SK-N-SH treated with all-trans-retinoic acid at 6 μM for 48 hours (cell line): ENCODE results near the gene THRB.

Experiments used
- ATAC-seq: fragments of 200-7000 bp; cut with Tn5 transposase; 3 replicates; pipeline ENCODE4 v1.9.1; 2020; ENCODE audit warnings: mild to moderate bottlenecking, moderate library complexity
- ARNTL ChIP-seq: fragments of 450-650 bp; formaldehyde crosslinking; IDR thresholded peaks from 2 replicates; pipeline ENCODE4 v1.5.0; 2020; ENCODE audit warnings: low read depth, mild to moderate bottlenecking, moderate library complexity, borderline replicate concordance
- CREB5 ChIP-seq: fragments of 250-450 bp; sonication (Bioruptor Pico); IDR thresholded peaks from 2 replicates; pipeline ENCODE4 v1.5.1; 2020; ENCODE audit warnings: low read depth, mild to moderate bottlenecking, moderate library complexity
- CSDC2 ChIP-seq: fragments of 250-450 bp; sonication (Bioruptor Pico); IDR thresholded peaks from 2 replicates; pipeline ENCODE4 v1.5.0; 2020; ENCODE audit warnings: mild to moderate bottlenecking, moderate library complexity
- CSRNP3 ChIP-seq: fragments of 250-450 bp; sonication (Bioruptor Pico); IDR thresholded peaks from 2 replicates; pipeline ENCODE4 v1.5.1; 2021; ENCODE audit warnings: mild to moderate bottlenecking, moderate library complexity
- ESRRG ChIP-seq: fragments of 250-450 bp; sonication (Bioruptor Pico); IDR thresholded peaks from 2 replicates; pipeline ENCODE4 v1.6.1; 2021; ENCODE audit warnings: mild to moderate bottlenecking
- GLIS3 ChIP-seq: fragments of 250-450 bp; sonication (Bioruptor Pico); IDR thresholded peaks from 2 replicates; pipeline ENCODE4 v1.5.0; 2020; ENCODE audit warnings: mild to moderate bottlenecking, moderate library complexity
- PPARA ChIP-seq: fragments of 250-450 bp; sonication (Bioruptor Pico); IDR thresholded peaks from 2 replicates; pipeline ENCODE4 v1.5.0; 2020; ENCODE audit warnings: mild to moderate bottlenecking, borderline replicate concordance
- RARB ChIP-seq: fragments of 250-450 bp; sonication (Bioruptor Pico); IDR thresholded peaks from 2 replicates; pipeline ENCODE4 v1.8.0; 2021; ENCODE audit warnings: mild to moderate bottlenecking, moderate library complexity
- SNAI2 ChIP-seq: fragments of 250-450 bp; sonication (Bioruptor Pico); IDR thresholded peaks from 2 replicates; pipeline ENCODE4 v1.5.0; 2020; ENCODE audit warnings: mild to moderate bottlenecking, moderate library complexity
- TCF4 ChIP-seq: fragments of 250-450 bp; sonication (Bioruptor Pico); IDR thresholded peaks from 2 replicates; pipeline ENCODE4 v1.8.0; 2021; ENCODE audit warnings: mild to moderate bottlenecking, moderate library complexity, borderline replicate concordance
- ZC3H10 ChIP-seq: fragments of 250-450 bp; sonication (Bioruptor Pico); IDR thresholded peaks from 2 replicates; pipeline ENCODE4 v1.5.1; 2021; ENCODE audit warnings: mild to moderate bottlenecking, moderate library complexity
- ZFP30 ChIP-seq: fragments of 450-650 bp; formaldehyde crosslinking; IDR thresholded peaks from 2 replicates; pipeline ENCODE4 v1.5.0; 2022; ENCODE audit warnings: mild to moderate bottlenecking, moderate library complexity
- ZNF565 ChIP-seq: fragments of 450-650 bp; formaldehyde crosslinking; conservative IDR thresholded peaks from 2 replicates; pipeline ENCODE4 v1.5.0; 2020; ENCODE audit warnings: low read depth, mild to moderate bottlenecking, moderate library complexity
- ZNF70 ChIP-seq: fragments of 450-650 bp; formaldehyde crosslinking; IDR thresholded peaks from 2 replicates; pipeline ENCODE4 v1.5.0; 2020; ENCODE audit warnings: mild to moderate bottlenecking, moderate library complexity
- ZNF8 ChIP-seq: fragments of 450-650 bp; formaldehyde crosslinking; IDR thresholded peaks from 2 replicates; pipeline ENCODE4 v1.5.0; 2020; ENCODE audit warnings: mild to moderate bottlenecking, moderate library complexity
- TF ChIP-seq, protein P1 (sequence below): fragments of 250-450 bp; sonication (Bioruptor Pico); IDR thresholded peaks from 2 replicates; pipeline ENCODE4 v1.8.0; 2021; ENCODE audit warnings: low read depth, mild to moderate bottlenecking, moderate library complexity, borderline replicate concordance
- TF ChIP-seq, protein P2 (sequence below): fragments of 250-450 bp; sonication (Bioruptor Pico); IDR thresholded peaks from 2 replicates; pipeline ENCODE4 v1.8.0; 2020; ENCODE audit warnings: mild to moderate bottlenecking, moderate library complexity, borderline replicate concordance
- TF ChIP-seq, protein P3 (sequence below): fragments of 250-450 bp; sonication (Bioruptor Pico); IDR thresholded peaks from 2 replicates; pipeline ENCODE4 v1.5.0; 2020; ENCODE audit warnings: mild to moderate bottlenecking, moderate library complexity

The THRB gene

GRCh38 chr3:24439021-24439420, 55.6 kb downstream of the THRB start:
- TF ChIP-seq, protein P1, sequence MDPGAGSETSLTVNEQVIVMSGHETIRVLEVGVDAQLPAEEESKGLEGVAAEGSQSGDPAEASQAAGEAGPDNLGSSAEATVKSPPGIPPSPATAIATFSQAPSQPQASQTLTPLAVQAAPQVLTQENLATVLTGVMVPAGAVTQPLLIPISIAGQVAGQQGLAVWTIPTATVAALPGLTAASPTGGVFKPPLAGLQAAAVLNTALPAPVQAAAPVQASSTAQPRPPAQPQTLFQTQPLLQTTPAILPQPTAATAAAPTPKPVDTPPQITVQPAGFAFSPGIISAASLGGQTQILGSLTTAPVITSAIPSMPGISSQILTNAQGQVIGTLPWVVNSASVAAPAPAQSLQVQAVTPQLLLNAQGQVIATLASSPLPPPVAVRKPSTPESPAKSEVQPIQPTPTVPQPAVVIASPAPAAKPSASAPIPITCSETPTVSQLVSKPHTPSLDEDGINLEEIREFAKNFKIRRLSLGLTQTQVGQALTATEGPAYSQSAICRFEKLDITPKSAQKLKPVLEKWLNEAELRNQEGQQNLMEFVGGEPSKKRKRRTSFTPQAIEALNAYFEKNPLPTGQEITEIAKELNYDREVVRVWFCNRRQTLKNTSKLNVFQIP (CRISPR knock-in tag), result no peak
- no peak for TF ChIP-seq CREB5 (CRISPR knock-in tag)
- TF ChIP-seq ARNTL, result no peak
- TF ChIP-seq, protein P2, sequence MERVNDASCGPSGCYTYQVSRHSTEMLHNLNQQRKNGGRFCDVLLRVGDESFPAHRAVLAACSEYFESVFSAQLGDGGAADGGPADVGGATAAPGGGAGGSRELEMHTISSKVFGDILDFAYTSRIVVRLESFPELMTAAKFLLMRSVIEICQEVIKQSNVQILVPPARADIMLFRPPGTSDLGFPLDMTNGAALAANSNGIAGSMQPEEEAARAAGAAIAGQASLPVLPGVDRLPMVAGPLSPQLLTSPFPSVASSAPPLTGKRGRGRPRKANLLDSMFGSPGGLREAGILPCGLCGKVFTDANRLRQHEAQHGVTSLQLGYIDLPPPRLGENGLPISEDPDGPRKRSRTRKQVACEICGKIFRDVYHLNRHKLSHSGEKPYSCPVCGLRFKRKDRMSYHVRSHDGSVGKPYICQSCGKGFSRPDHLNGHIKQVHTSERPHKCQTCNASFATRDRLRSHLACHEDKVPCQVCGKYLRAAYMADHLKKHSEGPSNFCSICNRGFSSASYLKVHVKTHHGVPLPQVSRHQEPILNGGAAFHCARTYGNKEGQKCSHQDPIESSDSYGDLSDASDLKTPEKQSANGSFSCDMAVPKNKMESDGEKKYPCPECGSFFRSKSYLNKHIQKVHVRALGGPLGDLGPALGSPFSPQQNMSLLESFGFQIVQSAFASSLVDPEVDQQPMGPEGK (CRISPR knock-in tag), result no peak
- no peak for ATAC-seq

DNA sequence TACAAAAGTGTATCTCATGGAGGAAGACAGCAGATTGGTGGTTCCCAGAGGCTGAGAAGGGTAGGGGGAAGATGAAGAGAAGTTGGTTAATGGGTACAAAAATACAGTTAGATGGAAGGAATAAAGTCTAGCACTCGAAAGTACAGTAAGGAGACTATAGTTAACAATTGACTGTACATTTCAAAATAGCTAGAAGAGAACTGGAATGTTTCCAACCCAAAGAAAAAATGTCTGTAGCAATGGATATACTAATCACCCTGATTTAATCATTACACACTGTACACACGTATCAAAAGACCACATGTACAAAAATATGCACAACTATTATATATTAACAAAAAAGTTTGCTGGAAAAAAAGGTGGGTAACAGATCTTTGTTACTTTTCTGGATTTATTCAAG, 57.3 kb downstream of the THRB start:
- TF ChIP-seq, protein P2 (CRISPR knock-in tag), result no peak
- no peak for TF ChIP-seq RARB (CRISPR knock-in tag)
- no peak for TF ChIP-seq TCF4
- TF ChIP-seq PPARA (CRISPR knock-in tag), result no peak
- TF ChIP-seq SNAI2 (CRISPR knock-in tag), result no peak
- TF ChIP-seq CSDC2, result no peak
- no peak for TF ChIP-seq CREB5 (CRISPR knock-in tag)
- TF ChIP-seq ZNF565, result no peak
- no peak for TF ChIP-seq ZNF8 (CRISPR knock-in tag)
- TF ChIP-seq GLIS3 (CRISPR knock-in tag), result no peak
- no peak for TF ChIP-seq ESRRG (CRISPR knock-in tag)
- TF ChIP-seq, protein P1 (CRISPR knock-in tag), result no peak
- ATAC-seq, result no peak

DNA sequence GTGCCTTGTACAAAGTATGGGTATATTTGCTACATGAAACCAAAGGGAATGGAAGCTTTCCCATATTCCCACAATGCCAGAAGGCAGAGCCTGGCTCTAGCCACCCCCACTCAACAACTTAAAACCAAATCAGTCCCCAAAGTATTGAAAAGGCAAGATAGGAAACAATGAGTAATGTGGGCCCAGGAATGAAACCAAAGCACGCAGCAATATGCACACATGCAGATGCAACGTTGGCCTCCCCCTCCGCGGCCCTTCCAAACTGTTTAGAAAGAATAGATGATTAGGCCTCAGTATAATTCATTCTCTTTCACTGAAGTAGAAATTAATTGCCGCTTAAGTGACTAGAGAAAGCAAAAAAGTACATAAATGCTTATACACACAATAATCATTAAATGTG, 59.1 kb downstream of the THRB start:
- no peak for ATAC-seq
- TF ChIP-seq, protein P3, sequence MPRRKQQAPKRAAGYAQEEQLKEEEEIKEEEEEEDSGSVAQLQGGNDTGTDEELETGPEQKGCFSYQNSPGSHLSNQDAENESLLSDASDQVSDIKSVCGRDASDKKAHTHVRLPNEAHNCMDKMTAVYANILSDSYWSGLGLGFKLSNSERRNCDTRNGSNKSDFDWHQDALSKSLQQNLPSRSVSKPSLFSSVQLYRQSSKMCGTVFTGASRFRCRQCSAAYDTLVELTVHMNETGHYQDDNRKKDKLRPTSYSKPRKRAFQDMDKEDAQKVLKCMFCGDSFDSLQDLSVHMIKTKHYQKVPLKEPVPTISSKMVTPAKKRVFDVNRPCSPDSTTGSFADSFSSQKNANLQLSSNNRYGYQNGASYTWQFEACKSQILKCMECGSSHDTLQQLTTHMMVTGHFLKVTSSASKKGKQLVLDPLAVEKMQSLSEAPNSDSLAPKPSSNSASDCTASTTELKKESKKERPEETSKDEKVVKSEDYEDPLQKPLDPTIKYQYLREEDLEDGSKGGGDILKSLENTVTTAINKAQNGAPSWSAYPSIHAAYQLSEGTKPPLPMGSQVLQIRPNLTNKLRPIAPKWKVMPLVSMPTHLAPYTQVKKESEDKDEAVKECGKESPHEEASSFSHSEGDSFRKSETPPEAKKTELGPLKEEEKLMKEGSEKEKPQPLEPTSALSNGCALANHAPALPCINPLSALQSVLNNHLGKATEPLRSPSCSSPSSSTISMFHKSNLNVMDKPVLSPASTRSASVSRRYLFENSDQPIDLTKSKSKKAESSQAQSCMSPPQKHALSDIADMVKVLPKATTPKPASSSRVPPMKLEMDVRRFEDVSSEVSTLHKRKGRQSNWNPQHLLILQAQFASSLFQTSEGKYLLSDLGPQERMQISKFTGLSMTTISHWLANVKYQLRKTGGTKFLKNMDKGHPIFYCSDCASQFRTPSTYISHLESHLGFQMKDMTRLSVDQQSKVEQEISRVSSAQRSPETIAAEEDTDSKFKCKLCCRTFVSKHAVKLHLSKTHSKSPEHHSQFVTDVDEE, result no peak
- TF ChIP-seq, protein P1 (CRISPR knock-in tag), result no peak
- TF ChIP-seq ZFP30 (CRISPR knock-in tag) (no peak), PPARA (CRISPR knock-in tag) (no peak), CREB5 (CRISPR knock-in tag) (no peak), CSRNP3 (CRISPR knock-in tag) (no peak), ZNF70 (CRISPR knock-in tag) (no peak), TCF4 (no peak), ZC3H10 (CRISPR knock-in tag) (no peak)
